Activated T-cell treated with anti-CD3 and anti-CD28 coated beads, Interleukin-2, amount 50 U/mL, for 4 hours (primary cell): ENCODE data around the gene AXIN1. TPM values are rescaled to one million over a fixed set of nuclear protein-coding genes. Genes with fewer than 3 reads are reported as not detected.

Experiments
- ATAC-seq, 2 donors: fragments of 200-7000 bp; cut with Tn5 transposase; one replicate each; pipeline ENCODE4 v1.10.0; 2021
- DNase-seq: peaks from one replicate; pipeline ENCODE4 v3.0.0-alpha.2; 2020
- H3K27me3 Mint-ChIP-seq: one replicate; pipeline ENCODE4 v1.8.0; 2021; ENCODE audit warnings: low read depth, mixed read lengths
- H3K36me3 Mint-ChIP-seq: one replicate; pipeline ENCODE4 v1.8.0; 2022; ENCODE audit warnings: mixed read lengths; ENCODE audit not compliant: insufficient read depth
- H3K4me1 Mint-ChIP-seq: one replicate; pipeline ENCODE4 v1.8.0; 2021; ENCODE audit warnings: low read depth, mixed read lengths
- H3K4me3 Mint-ChIP-seq: one replicate; pipeline ENCODE4 v1.8.0; 2021; ENCODE audit warnings: mild to moderate bottlenecking, moderate library complexity, mixed read lengths
- H3K9me3 Mint-ChIP-seq: one replicate; pipeline ENCODE4 v1.8.0; 2021; ENCODE audit warnings: mixed read lengths
- total RNA-seq, 3 donors: library from RNA; stranded (reverse); gene quantifications; one replicate each; pipeline ENCODE4 v1.2.1, GENCODE V29; 2021

The AXIN1 gene
- total RNA-seq, 3 donors from 2014 or later = 34.1 to 40.4 (median 35.4) TPM

DNA sequence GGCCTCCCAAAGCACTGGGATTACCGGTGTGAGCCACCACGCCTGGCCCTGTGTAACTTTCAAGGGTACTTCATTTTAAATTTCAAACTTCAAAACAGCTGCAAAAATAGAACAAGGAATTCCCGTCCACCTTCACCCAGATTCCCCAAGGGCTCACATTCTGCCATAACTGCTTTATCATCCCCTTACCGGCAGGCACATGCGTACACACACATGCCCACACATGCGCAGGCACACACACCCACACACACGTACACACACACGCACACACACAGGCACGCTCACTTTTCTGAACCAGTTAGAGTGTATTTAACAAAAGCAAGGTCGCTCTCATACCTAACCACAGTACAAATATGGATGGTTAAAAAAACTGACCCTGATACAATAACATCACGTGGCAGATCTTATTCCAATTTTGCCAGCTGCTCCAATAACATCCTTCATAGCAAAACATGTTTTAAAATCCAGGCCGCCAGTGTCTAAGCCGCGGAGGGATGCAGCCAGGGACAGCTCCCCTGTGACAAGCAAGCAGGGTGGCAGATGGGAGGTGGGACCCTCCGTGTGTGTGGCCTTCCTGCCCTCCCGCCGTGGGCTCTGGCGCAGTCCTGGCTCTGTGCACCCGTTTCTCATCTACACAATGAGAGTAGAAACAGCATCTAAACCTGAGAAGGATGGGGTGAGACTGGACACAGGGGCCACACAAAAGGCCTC lies 46.5 kb downstream of the AXIN1 start:
- no peak overlapping the region for H3K4me3 Mint-ChIP-seq
- DNase-seq = no peak
- no peak for ATAC-seq
- H3K27me3 Mint-ChIP-seq = no peaks in the 10 kb centered on the region
- H3K9me3 Mint-ChIP-seq = no peaks in the 10 kb centered on the region
- H3K36me3 Mint-ChIP-seq = peaks cover 15% of the 10 kb centered on the region
- peaks cover 9% of the 10 kb centered on the region for H3K4me1 Mint-ChIP-seq

GRCh38 chr16:303760-304505 lies 48.6 kb downstream of the AXIN1 start:
- peaks cover 3% of the 10 kb centered on the region for H3K4me1 Mint-ChIP-seq
- peaks cover 14% of the 10 kb centered on the region for H3K36me3 Mint-ChIP-seq
- no peaks in the 10 kb centered on the region for H3K9me3 Mint-ChIP-seq
- no peaks in the 10 kb centered on the region for H3K27me3 Mint-ChIP-seq
- ATAC-seq (no peak), DNase-seq (no peak)
- H3K4me3 Mint-ChIP-seq = no peak overlapping the region

GRCh38 chr16:301950-302349 lies 50.6 kb downstream of the AXIN1 start:
- H3K36me3 Mint-ChIP-seq = peaks cover 12% of the 10 kb centered on the region
- H3K9me3 Mint-ChIP-seq = no peaks in the 10 kb centered on the region
- DNase-seq (no peak), ATAC-seq (no peak)
- no peaks in the 10 kb centered on the region for H3K27me3 Mint-ChIP-seq
- no peak overlapping the region for H3K4me3 Mint-ChIP-seq
- H3K4me1 Mint-ChIP-seq = peaks cover 3% of the 10 kb centered on the region

GRCh38 chr16:301235-301634 lies 51.3 kb downstream of the AXIN1 start:
- no peaks in the 10 kb centered on the region for H3K9me3 Mint-ChIP-seq
- H3K4me1 Mint-ChIP-seq = peaks cover 3% of the 10 kb centered on the region
- no peaks in the 10 kb centered on the region for H3K27me3 Mint-ChIP-seq
- no peak for ATAC-seq
- no peak for DNase-seq
- H3K4me3 Mint-ChIP-seq = no peak overlapping the region
- H3K36me3 Mint-ChIP-seq = peaks cover 8% of the 10 kb centered on the region

GRCh38 chr16:297832-298231 lies 54.7 kb downstream of the AXIN1 start:
- Mint-ChIP-seq H3K27me3 (no peaks in the 10 kb centered on the region), H3K4me1 (no peaks in the 10 kb centered on the region), H3K36me3 (peaks cover 4% of the 10 kb centered on the region), H3K9me3 (no peaks in the 10 kb centered on the region), H3K4me3 (no peak overlapping the region)
- ATAC-seq (no peak), DNase-seq (no peak)

DNA sequence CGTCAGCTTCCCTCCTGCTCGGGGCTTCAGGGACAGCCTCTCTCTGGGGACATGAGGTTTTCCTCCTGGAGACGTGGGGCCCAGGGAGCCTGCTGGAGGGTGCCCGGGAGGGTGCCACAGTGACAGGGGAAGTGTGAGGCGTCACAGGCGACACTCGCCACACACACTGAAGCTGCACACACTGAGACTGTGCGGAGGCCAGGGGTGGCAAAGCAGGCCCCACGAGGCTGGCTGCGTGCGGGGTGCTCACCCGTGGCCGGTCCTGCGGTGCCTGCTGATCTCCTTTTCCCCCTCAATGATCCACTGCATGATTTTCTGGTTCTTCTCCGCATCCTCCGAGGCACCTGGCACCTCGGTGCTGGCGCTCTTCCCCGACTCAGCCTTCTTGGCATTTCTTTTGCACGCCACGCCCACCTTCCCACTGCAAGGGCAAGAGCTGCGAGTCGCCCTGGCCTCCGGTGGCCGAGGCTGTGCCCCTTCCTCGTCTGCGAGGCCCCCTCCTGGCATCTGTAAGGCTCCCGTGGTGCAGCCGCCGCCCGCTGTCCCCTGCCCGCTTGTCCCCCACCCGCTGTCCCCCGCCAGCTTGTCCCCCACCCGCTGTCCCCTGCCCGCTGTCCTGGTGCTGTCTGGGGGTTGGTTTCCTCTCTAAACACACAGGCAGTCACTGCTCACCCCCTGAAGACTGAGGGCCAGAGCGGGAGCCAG lies 55.6 kb downstream of the AXIN1 start:
- no peak for ATAC-seq
- Mint-ChIP-seq H3K9me3 (no peaks in the 10 kb centered on the region), H3K36me3 (peaks cover 6% of the 10 kb centered on the region), H3K27me3 (no peaks in the 10 kb centered on the region), H3K4me1 (no peaks in the 10 kb centered on the region), H3K4me3 (no peak overlapping the region)
- DNase-seq = no peak

DNA sequence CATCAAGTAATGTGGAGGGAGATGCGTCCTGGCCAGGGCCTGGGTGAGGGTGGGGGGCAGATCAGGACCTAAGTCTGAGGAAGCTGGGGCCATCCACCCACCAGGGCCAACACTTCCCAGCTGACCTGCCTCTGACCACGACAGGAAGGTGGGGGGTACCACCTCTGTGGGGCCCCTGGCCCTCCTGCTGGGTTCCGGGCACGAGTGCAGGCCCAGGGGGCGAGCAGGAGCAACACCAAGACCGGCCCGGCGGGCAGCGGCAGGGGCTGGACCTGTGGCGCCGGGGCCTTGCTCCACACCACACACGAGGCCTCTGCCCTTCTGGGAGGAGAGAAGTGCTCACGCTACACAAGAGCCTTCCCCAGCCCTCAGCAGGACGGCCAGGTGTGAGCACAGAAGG lies 56.2 kb downstream of the AXIN1 start:
- ATAC-seq = no peak
- no peak for DNase-seq
- Mint-ChIP-seq H3K4me3 (no peak overlapping the region), H3K9me3 (no peaks in the 10 kb centered on the region), H3K36me3 (peaks cover 6% of the 10 kb centered on the region), H3K4me1 (no peaks in the 10 kb centered on the region), H3K27me3 (no peaks in the 10 kb centered on the region)

- H3K36me3 Mint-ChIP-seq = peaks cover 9% of the 10 kb centered on the region
Observed at GRCh38 chr16:293043-293775, 59.3 kb downstream of the AXIN1 start.

GRCh38 chr16:291539-291938 lies 61.0 kb downstream of the AXIN1 start:
- peaks cover 15% of the 10 kb centered on the region for H3K36me3 Mint-ChIP-seq
- H3K27me3 Mint-ChIP-seq = no peaks in the 10 kb centered on the region
- no peaks in the 10 kb centered on the region for H3K9me3 Mint-ChIP-seq
- no peak overlapping the region for H3K4me3 Mint-ChIP-seq
- no peaks in the 10 kb centered on the region for H3K4me1 Mint-ChIP-seq
- no peak for DNase-seq
- ATAC-seq = no peak

More at GRCh38 chr16:293043-293775, 59.3 kb downstream of the AXIN1 start:
- ATAC-seq (no peak), DNase-seq (no peak)
- no peaks in the 10 kb centered on the region for H3K9me3 Mint-ChIP-seq
- no peaks in the 10 kb centered on the region for H3K4me1 Mint-ChIP-seq
- H3K4me3 Mint-ChIP-seq = no peak overlapping the region
- H3K27me3 Mint-ChIP-seq = no peaks in the 10 kb centered on the region

DNA sequence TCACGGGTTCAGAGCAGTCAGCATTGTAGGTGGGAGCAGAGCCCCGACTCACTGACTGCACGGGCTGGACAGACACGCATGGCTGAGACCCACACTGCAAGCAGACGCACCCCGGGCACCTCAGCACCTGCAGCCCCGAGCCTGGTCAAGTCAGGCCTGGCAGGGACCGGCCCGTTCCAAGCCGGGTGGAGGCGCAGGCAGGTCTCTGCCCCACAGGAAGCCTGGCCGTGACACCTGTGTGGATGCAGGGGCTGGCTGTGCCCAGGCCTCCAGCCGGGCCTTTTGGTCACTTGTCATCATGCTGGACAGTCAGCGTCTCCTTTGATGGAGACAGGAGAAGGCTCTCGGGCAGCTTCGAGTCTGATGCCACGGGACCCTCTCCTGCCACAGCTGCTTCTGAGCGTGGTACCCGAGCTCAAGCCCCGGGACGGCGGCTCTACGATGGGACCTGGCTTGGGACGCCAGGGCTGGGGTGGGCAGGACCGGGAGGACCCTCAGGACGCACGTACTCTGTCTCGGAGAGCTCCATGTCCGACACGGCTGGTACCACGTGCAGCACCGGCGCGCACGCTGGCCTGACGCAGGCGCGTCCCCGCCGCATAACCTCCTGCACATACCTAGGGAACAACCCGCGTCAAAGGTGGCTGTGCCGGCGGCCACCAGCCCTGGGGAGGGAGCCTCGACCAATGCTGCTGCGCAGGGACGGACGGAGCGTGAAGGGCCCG lies 61.7 kb downstream of the AXIN1 start:
- Mint-ChIP-seq H3K4me1 (no peaks in the 10 kb centered on the region), H3K4me3 (no peak overlapping the region), H3K9me3 (no peaks in the 10 kb centered on the region), H3K36me3 (peaks cover 15% of the 10 kb centered on the region), H3K27me3 (no peaks in the 10 kb centered on the region)
- ATAC-seq = no peak
- DNase-seq = no peak

GRCh38 chr16:290015-290680 lies 62.4 kb downstream of the AXIN1 start:
- no peaks in the 10 kb centered on the region for H3K27me3 Mint-ChIP-seq
- peaks cover 15% of the 10 kb centered on the region for H3K36me3 Mint-ChIP-seq
- DNase-seq (no peak), ATAC-seq (no peak)
- H3K4me3 Mint-ChIP-seq = no peak overlapping the region
- no peaks in the 10 kb centered on the region for H3K9me3 Mint-ChIP-seq
- no peaks in the 10 kb centered on the region for H3K4me1 Mint-ChIP-seq

DNA sequence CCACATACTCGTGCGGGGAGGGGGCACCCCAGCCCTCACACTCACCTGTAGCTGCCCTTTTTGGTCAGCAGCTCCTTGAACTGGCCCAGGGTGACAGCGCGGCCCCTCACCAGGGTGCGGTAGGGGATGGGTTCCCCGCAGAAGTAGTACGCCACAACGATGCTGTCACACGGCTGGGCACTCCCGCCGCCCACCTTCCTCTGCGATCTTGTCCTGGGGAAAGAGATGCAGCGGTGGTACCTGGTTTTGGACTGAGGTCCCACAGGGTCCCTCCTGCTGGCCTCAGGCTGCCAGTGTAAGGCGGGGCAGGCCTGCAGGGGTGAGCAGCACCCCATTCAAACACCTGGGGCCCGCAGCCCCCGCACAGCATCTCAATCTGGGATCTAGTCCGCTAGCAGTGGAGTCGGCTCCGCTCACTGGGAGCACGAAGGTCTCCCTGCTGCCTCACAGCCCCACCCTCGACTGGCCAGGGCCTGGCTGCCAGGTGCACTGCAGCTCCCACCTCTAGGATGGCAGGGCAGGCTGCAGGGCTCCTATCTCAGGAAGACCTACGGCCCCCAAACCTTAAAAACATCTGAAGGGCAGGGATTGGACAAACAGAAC lies 63.0 kb downstream of the AXIN1 start:
- DNase-seq (no peak), ATAC-seq (no peak)
- Mint-ChIP-seq H3K4me1 (no peaks in the 10 kb centered on the region), H3K9me3 (no peaks in the 10 kb centered on the region), H3K27me3 (no peaks in the 10 kb centered on the region), H3K4me3 (no peak overlapping the region), H3K36me3 (peaks cover 15% of the 10 kb centered on the region)
